B cell (primary cell): ENCODE measurements around the gene GCNT2. TPM values are rescaled to one million over a fixed set of nuclear protein-coding genes. Genes with fewer than 3 reads are reported as not detected.
"Not testable (repeated sequence)": the region's sequence is repeated elsewhere in the genome, so short reads cannot be mapped to it uniquely, and the experiment has no call there.

Experiments used
- ATAC-seq: fragments of 200-7000 bp; cut with Tn5 transposase; one replicate; pipeline ENCODE4 v1.10.0; 2021; ENCODE audit warnings: low read depth, mild to moderate bottlenecking, moderate number of reproducible peaks, moderate library complexity
- CTCF ChIA-PET: fragments of 350-600 bp; sonication (Branson Sonifier 250); formaldehyde crosslinking; loops from one replicate; lab custom pipeline; 2021; ENCODE audit warnings: antibody characterized with exemption, inconsistent platforms; lab: Charles Lee
- POLR2A ChIA-PET: fragments of 350-600 bp; sonication (Branson Sonifier 250); formaldehyde crosslinking; loops from one replicate; lab custom pipeline; 2021; ENCODE audit warnings: antibody characterized with exemption; lab: Charles Lee
- DNase-seq: peaks from one replicate; pipeline ENCODE4 v3.0.0; 2013
- H2AFZ ChIP-seq: 2 replicates; pipeline ENCODE4 v1.6.1; 2012; ENCODE audit warnings: mild to moderate bottlenecking, low read depth, low read length; ENCODE audit not compliant: insufficient read depth, poor library complexity, severe bottlenecking
- H3K27ac ChIP-seq, 2 donors: 1 replicate in 1 of 2; 2 replicates in 1 of 2; pipeline ENCODE4 v1.5.1; 2012 to 2013; ENCODE audit warnings: low read length in 2 of 2, mild to moderate bottlenecking in 2 of 2, moderate library complexity in 1 of 2
- H3K27me3 ChIP-seq, 4 experiments: fragments of 200-600 bp in 1 of 4; sonication (generic) in 1 of 4; replicated peaks in 1 of 4; 1 replicate in 2 of 4; 2 replicates in 2 of 4; pipeline versions ENCODE4 v1.6.1 to v1.7.0; 2013 to 2016; ENCODE audit warnings: low read length in 3 of 4, mild to moderate bottlenecking in 2 of 4, mixed read lengths in 1 of 4, moderate library complexity in 1 of 4; ENCODE audit not compliant: insufficient read depth in 4 of 4, control insufficient read depth in 3 of 4; ENCODE audit errors: control extremely low read depth in 1 of 4
- H3K36me3 ChIP-seq, 2 experiments: replicated peaks in 1 of 2; 1 replicate in 1 of 2; 2 replicates in 1 of 2; pipeline versions ENCODE4 v1.6.1 to v1.7.1; 2013; ENCODE audit warnings: low read length in 1 of 2; ENCODE audit not compliant: insufficient read depth in 2 of 2, control insufficient read depth in 1 of 2; ENCODE audit errors: control extremely low read depth in 1 of 2, extremely low read depth in 1 of 2
- H3K4me1 ChIP-seq, 2 donors: fragments of 200-600 bp in 1 of 2; sonication (generic) in 1 of 2; 1 replicate in 1 of 2; 2 replicates in 1 of 2; pipeline versions ENCODE4 v1.5.1 to v1.6.1; 2013 to 2017; ENCODE audit warnings: low read length in 2 of 2; ENCODE audit not compliant: control insufficient read depth in 2 of 2, insufficient read depth in 2 of 2
- H3K4me2 ChIP-seq: replicated peaks from 2 replicates; pipeline ENCODE3; 2012; ENCODE audit warnings: mild to moderate bottlenecking, low read depth, low read length; ENCODE audit not compliant: poor library complexity, severe bottlenecking
- H3K4me3 ChIP-seq, 5 experiments: fragments of 200-600 bp in 1 of 5; sonication (generic) in 1 of 5; 1 replicate in 3 of 5; 2 replicates in 2 of 5; pipeline versions ENCODE4 v1.5.1 to v1.7.0; 2011 to 2016; ENCODE audit warnings: low read length in 4 of 5, mild to moderate bottlenecking in 4 of 5, low read depth in 2 of 5, control low read depth in 1 of 5, moderate library complexity in 1 of 5; ENCODE audit not compliant: insufficient read depth in 1 of 5; ENCODE audit errors: control extremely low read depth in 1 of 5, extremely low read depth in 1 of 5
- H3K79me2 ChIP-seq: fragments of 200-600 bp; sonication (generic); one replicate; pipeline ENCODE4 v1.6.0; 2016; ENCODE audit warnings: low read length; ENCODE audit not compliant: control insufficient read depth, insufficient read depth
- H3K9ac ChIP-seq: fragments of 200-600 bp; sonication (generic); 2 replicates; pipeline ENCODE4 v1.6.1; 2017; ENCODE audit warnings: mild to moderate bottlenecking, low read length, moderate library complexity
- H3K9me3 ChIP-seq, 3 donors: one replicate each; pipeline versions ENCODE4 v1.6.1 to v1.7.1; 2013; ENCODE audit warnings: low read length in 2 of 3; ENCODE audit not compliant: control insufficient read depth in 2 of 3, insufficient read depth in 1 of 3; ENCODE audit errors: control extremely low read depth in 1 of 3
- H4K20me1 ChIP-seq: 2 replicates; pipeline ENCODE4 v1.6.0; 2012; ENCODE audit warnings: mild to moderate bottlenecking, low read length; ENCODE audit not compliant: insufficient read depth, control insufficient read depth, poor library complexity, severe bottlenecking
- H3K27ac Mint-ChIP-seq: one replicate; pipeline ENCODE4 v1.8.0; 2021; ENCODE audit warnings: mixed read lengths
- H3K27me3 Mint-ChIP-seq: one replicate; pipeline ENCODE4 v1.8.0; 2021; ENCODE audit warnings: mixed read lengths
- H3K4me1 Mint-ChIP-seq: one replicate; pipeline ENCODE4 v1.8.0; 2021; ENCODE audit warnings: mixed read lengths
- H3K4me3 Mint-ChIP-seq: one replicate; pipeline ENCODE4 v1.8.0; 2021; ENCODE audit warnings: mixed read lengths
- H3K9me3 Mint-ChIP-seq: one replicate; pipeline ENCODE4 v1.8.0; 2022; ENCODE audit warnings: mixed read lengths; ENCODE audit not compliant: insufficient read depth
- CTCF ChIP-seq: fragments of 200-600 bp; IDR thresholded peaks from one replicate; pipeline ENCODE4 v1.8.0; 2022; ENCODE audit warnings: antibody characterized with exemption, mild to moderate bottlenecking
- EZH2 ChIP-seq: IDR thresholded peaks from 2 replicates; pipeline ENCODE4 v1.6.1; 2012; ENCODE audit warnings: borderline replicate concordance, low read depth, mild to moderate bottlenecking, moderate library complexity, low read length; ENCODE audit not compliant: insufficient read depth, poor library complexity, severe bottlenecking
- WGBS: methylation state at CpG from one replicate; pipeline ENCODE4 v1.1.5; 2013; ENCODE audit warnings: missing lambda C conversion rate; ENCODE audit not compliant: insufficient coverage; 5-methylcytosine and 5-hydroxymethylcytosine counted together
- intact Hi-C: fragments of 100-400 bp; cut with micrococcal nuclease; formaldehyde crosslinking; loops from one replicate; pipeline ENCODE4 v1.10.0; 2022
- polyA plus RNA-seq: library from polyadenylated mRNA; depleted of rRNA; stranded (reverse); fragments of >200 nt; gene quantifications from 2 replicates; pipeline ENCODE4 v1.2.3, GENCODE V29; 2012
- total RNA-seq, 2 donors: library from RNA; stranded (reverse); fragments of 120-200 nt in 1 of 2; gene quantifications; 1 replicate in 1 of 2; 2 replicates in 1 of 2; pipeline versions ENCODE4 v1.2.3 to v1.2.4, GENCODE V29; 2013 to 2022

Gene GCNT2
- total and polyA plus RNA-seq, 2 donors (not counting 1 experiment from before 2014, with no cell fraction given), result 6.8 to 32.1 TPM

GRCh38 chr6:10491463-10491862, 29.7 kb upstream of the GCNT2 start:
- Histone ChIP-seq H3K27me3 (no peaks in the 10 kb centered on the region), H3K4me1 (no peaks in the 10 kb centered on the region), H3K4me2 (no peak overlapping the region), H3K9me3 (peaks cover 0 to 6% (median 1%) of the 10 kb centered on the region in 3 donors), H3K4me3 (no peak overlapping the region), H3K79me2 (no peaks in the 10 kb centered on the region), H3K9ac (no peak overlapping the region), H3K36me3 (no peaks in the 10 kb centered on the region), H3K27ac (no peak overlapping the region), H2AFZ (no peak overlapping the region), H4K20me1 (no peaks in the 10 kb centered on the region)
- no peaks in the 10 kb centered on the region for H3K4me1 Mint-ChIP-seq
- intact Hi-C loops, result no loop called here
- H3K4me3 Mint-ChIP-seq, result no peak overlapping the region
- 97% methylated on average over 32 of the region's 32 CpGs for WGBS
- peaks cover 2% of the 10 kb centered on the region for H3K9me3 Mint-ChIP-seq
- TF ChIP-seq CTCF (no peak), EZH2 (no peak)
- peaks cover 16% of the 10 kb centered on the region for H3K27me3 Mint-ChIP-seq
- DNase-seq, result no peak
- ChIA-PET POLR2A (no interaction called here), CTCF (interaction anchor here (1.0 to 1.3 kb wide), 3 partner anchors 9 to 310 kb away, joined by 3 to 5 read pairs (median 4); no protein-coding TSS in a partner anchor)
- H3K27ac Mint-ChIP-seq, result no peak overlapping the region
- no peak for ATAC-seq

- POLR2A ChIA-PET, result not testable (repeated sequence)
Observed at GRCh38 chr6:10491905-10492304, 29.2 kb upstream of the GCNT2 start.

More at GRCh38 chr6:10491905-10492304, 29.2 kb upstream of the GCNT2 start:
- CTCF ChIA-PET, result interaction anchor here (1.0 to 1.3 kb wide), 4 partner anchors 10 to 310 kb away, joined by 3 to 5 read pairs (median 4); no protein-coding TSS in a partner anchor
- H3K4me2 ChIP-seq, DNase-seq, H3K9me3 ChIP-seq, H2AFZ ChIP-seq, H3K4me1 Mint-ChIP-seq, ATAC-seq, H3K4me3 Mint-ChIP-seq, H3K27ac ChIP-seq, H3K36me3 ChIP-seq, H3K9me3 Mint-ChIP-seq, H3K9ac ChIP-seq, H3K79me2 ChIP-seq, H3K27ac Mint-ChIP-seq, H4K20me1 ChIP-seq, H3K4me1 ChIP-seq, H3K4me3 ChIP-seq, intact Hi-C loops, H3K27me3 ChIP-seq: not testable (repeated sequence)
- 100% methylated on average over 1 of the region's 3 CpGs for WGBS
- H3K27me3 Mint-ChIP-seq, result peaks cover 20% of the 10 kb centered on the region
